GM23248 (cell line): ENCODE results near the gene XRCC6. TPM values are rescaled to one million over a fixed set of nuclear protein-coding genes. Genes with fewer than 3 reads are reported as not detected.
"Not testable (repeated sequence)": the region's sequence is repeated elsewhere in the genome, so short reads cannot be mapped to it uniquely, and the experiment has no call there.

Source experiments
- DNase-seq: peaks from one replicate; pipeline ENCODE4 v3.0.0-alpha.2; 2015
- H2AFZ ChIP-seq: fragments of 200-600 bp; sonication (generic); 2 replicates; pipeline ENCODE4 v1.6.1; 2016; ENCODE audit warnings: antibody characterized with exemption
- H3F3A ChIP-seq: fragments of 200-600 bp; sonication (generic); 2 replicates; pipeline ENCODE4 v1.6.1; 2016; ENCODE audit warnings: mild to moderate bottlenecking, antibody characterized with exemption, mixed run types; ENCODE audit not compliant: insufficient read depth
- H3K27ac ChIP-seq: fragments of 200-600 bp; sonication (generic); 2 replicates; pipeline ENCODE4 v1.5.1; 2016; ENCODE audit warnings: mild to moderate bottlenecking
- H3K27me3 ChIP-seq: fragments of 200-600 bp; sonication (generic); replicated peaks from 2 replicates; pipeline ENCODE4 v1.6.1; 2016; ENCODE audit warnings: mild to moderate bottlenecking; ENCODE audit not compliant: insufficient read depth
- H3K36me3 ChIP-seq: fragments of 200-600 bp; sonication (generic); 2 replicates; pipeline ENCODE4 v1.6.1; 2016; ENCODE audit warnings: low read depth, mild to moderate bottlenecking
- H3K4me1 ChIP-seq: fragments of 200-600 bp; sonication (generic); 2 replicates; pipeline ENCODE4 v1.6.1; 2016; ENCODE audit warnings: mild to moderate bottlenecking; ENCODE audit not compliant: insufficient read depth
- H3K4me2 ChIP-seq: fragments of 200-600 bp; sonication (generic); one replicate; pipeline ENCODE4 v1.6.1; 2016; ENCODE audit warnings: mild to moderate bottlenecking; ENCODE audit not compliant: unreplicated experiment
- H3K4me3 ChIP-seq: fragments of 200-600 bp; sonication (generic); 2 replicates; pipeline ENCODE4 v1.5.1; 2016; ENCODE audit warnings: mild to moderate bottlenecking
- H3K79me2 ChIP-seq: fragments of 200-600 bp; sonication (generic); 2 replicates; pipeline ENCODE4 v1.6.1; 2016; ENCODE audit warnings: mild to moderate bottlenecking; ENCODE audit not compliant: insufficient read depth
- H3K9ac ChIP-seq: fragments of 200-600 bp; sonication (generic); 2 replicates; pipeline ENCODE4 v1.6.1; 2016; ENCODE audit warnings: mild to moderate bottlenecking
- H3K9me2 ChIP-seq: fragments of 200-600 bp; sonication (generic); 2 replicates; pipeline ENCODE4 v1.6.1; 2016; ENCODE audit warnings: mixed run types, mild to moderate bottlenecking, moderate library complexity; ENCODE audit not compliant: insufficient read depth
- H3K9me3 ChIP-seq: fragments of 200-600 bp; sonication (generic); one replicate; pipeline ENCODE4 v1.6.1; 2017; ENCODE audit warnings: low read depth
- H4K20me1 ChIP-seq: fragments of 200-600 bp; sonication (generic); 2 replicates; pipeline ENCODE4 v1.6.0; 2016; ENCODE audit not compliant: insufficient read depth
- EZH2 ChIP-seq: fragments of 200-600 bp; sonication (generic); IDR thresholded peaks from 2 replicates; pipeline ENCODE4 v1.6.1; 2018; ENCODE audit warnings: antibody characterized with exemption, mild to moderate bottlenecking; ENCODE audit not compliant: insufficient read depth, poor library complexity, severe bottlenecking
- EZH2phosphoT487 ChIP-seq: fragments of 200-600 bp; sonication (generic); IDR thresholded peaks from 2 replicates; pipeline ENCODE4 v1.6.1; 2018; ENCODE audit warnings: antibody characterized with exemption, moderate library complexity, mild to moderate bottlenecking, low read depth; ENCODE audit not compliant: insufficient read depth
- WGBS, 2 experiments: methylation state at CpG; one replicate each; pipeline ENCODE4 v1.1.6; 2015 to 2017; ENCODE audit warnings: low lambda C conversion rate in 2 of 2, low coverage in 1 of 2; ENCODE audit errors: missing lambda C conversion rate in 2 of 2; 5-methylcytosine and 5-hydroxymethylcytosine counted together
- in situ Hi-C: fragments of 300-500 bp; cut with MboI; formaldehyde crosslinking; loops from 2 replicates; pipeline ENCODE4 v1.15.0; 2020
- polyA plus RNA-seq: library from polyadenylated mRNA; unstranded; fragments of >200 nt; fragmentation: Nextera tagmentation; extraction: Ambion mirVana; gene quantifications from 2 replicates; pipeline ENCODE4 v1.2.1, GENCODE V29; 2016
- total RNA-seq: library from RNA; depleted of rRNA; stranded (reverse); fragments of >200 nt; shearing (Covaris generic); gene quantifications from 2 replicates; pipeline ENCODE4 v1.2.3, GENCODE V29; 2014

The XRCC6 gene
- total and polyA plus RNA-seq, 2 experiments from 2014 or later: 288 to 319 TPM

- WGBS, 2 experiments: 94 to 97% methylated on average over 7 of the region's 7 CpGs
Observed at GRCh38 chr22:41585898-41586297, 35.2 kb upstream of the XRCC6 start.

DNA sequence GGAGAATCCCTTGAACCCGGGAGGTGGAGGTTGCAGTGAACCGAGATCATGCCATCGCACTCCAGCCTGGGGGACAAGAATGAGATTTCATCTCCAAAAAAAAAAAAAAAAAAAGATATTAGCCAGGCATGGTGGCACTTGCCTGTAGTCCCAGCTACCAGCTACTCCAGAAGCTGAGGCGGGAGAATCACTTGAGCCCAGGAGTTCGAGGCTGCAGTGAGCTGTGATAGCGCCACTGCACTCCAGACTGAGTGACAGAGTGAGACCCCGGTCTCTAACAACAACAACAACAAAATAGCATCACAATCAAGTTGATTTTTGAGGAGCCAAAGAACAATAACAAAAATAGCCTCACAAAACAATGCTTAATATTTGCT is 33.8 kb upstream of the XRCC6 start:
- TF ChIP-seq EZH2phosphoT487 (no peak), EZH2 (no peak)
- Histone ChIP-seq H3K4me2 (no peak overlapping the region), H2AFZ (no peak overlapping the region), H3K27me3 (no peaks in the 10 kb centered on the region), H3K9me2 (no peaks in the 10 kb centered on the region), H3K4me1 (peaks cover 10% of the 10 kb centered on the region; the same call in 1 of the 2 replicates), H3K79me2 (peaks cover 51% of the 10 kb centered on the region), H3K36me3 (peaks cover 5% of the 10 kb centered on the region; the same call in 1 of the 2 replicates), H3K9ac (peak overlapping the region; percentile 94; the same call in 1 of the 2 replicates), H3F3A (no peaks in the 10 kb centered on the region), H3K27ac (no peak overlapping the region), H3K4me3 (no peak overlapping the region), H4K20me1 (no peaks in the 10 kb centered on the region), H3K9me3 (no peaks in the 10 kb centered on the region)
- DNase-seq: no peak
- WGBS, 2 experiments: 94 to 97% methylated on average over 7 of the region's 7 CpGs
- in situ Hi-C loops: no loop called here

More at GRCh38 chr22:41585898-41586297, 35.2 kb upstream of the XRCC6 start:
- H2AFZ ChIP-seq: no peak overlapping the region
- peaks cover 5% of the 10 kb centered on the region; the same call in 1 of the 2 replicates for H3K36me3 ChIP-seq
- no peaks in the 10 kb centered on the region for H3K9me2 ChIP-seq
- no peaks in the 10 kb centered on the region for H3F3A ChIP-seq
- no peaks in the 10 kb centered on the region for H4K20me1 ChIP-seq
- H3K79me2 ChIP-seq: peaks cover 51% of the 10 kb centered on the region
- no peak for DNase-seq
- no peaks in the 10 kb centered on the region for H3K9me3 ChIP-seq
- H3K9ac ChIP-seq: no peak overlapping the region
- TF ChIP-seq EZH2phosphoT487: no peak
- no peak for TF ChIP-seq EZH2
- in situ Hi-C loops: no loop called here
- H3K27ac ChIP-seq: no peak overlapping the region
- H3K4me3 ChIP-seq: no peak overlapping the region
- H3K4me2 ChIP-seq: no peak overlapping the region
- H3K4me1 ChIP-seq: peaks cover 10% of the 10 kb centered on the region; the same call in 1 of the 2 replicates
- H3K27me3 ChIP-seq: no peaks in the 10 kb centered on the region

- Histone ChIP-seq H3K9me3 (no peaks in the 10 kb centered on the region), H3K4me3 (peak within 1 kb of the TSS; percentile 90), H2AFZ (peak within 1 kb of the TSS; percentile 91), H3F3A (no peaks in the 10 kb centered on the region), H3K79me2 (peaks cover 49% of the 10 kb centered on the region), H3K27ac (peak within 1 kb of the TSS; percentile 61), H3K9me2 (no peaks in the 10 kb centered on the region), H3K4me1 (peaks cover 10% of the 10 kb centered on the region; the same call in 1 of the 2 replicates), H3K36me3 (no peaks in the 10 kb centered on the region; the same call in 1 of the 2 replicates), H3K9ac (peak within 1 kb of the TSS; percentile 94), H3K4me2 (peak within 1 kb of the TSS; percentile 87), H4K20me1 (no peaks in the 10 kb centered on the region), H3K27me3 (no peaks in the 10 kb centered on the region)
- in situ Hi-C loops: no loop called here
- TF ChIP-seq EZH2phosphoT487 (no peak), EZH2 (no peak)
- DNase-seq: peak; percentile 100
- WGBS, 2 experiments: 1% methylated on average over 46 to 61 of the region's 61 CpGs
Observed at GRCh38 chr22:41589391-41590241, 31.5 kb upstream of the XRCC6 start, which contains the start of gene PMM1. PMM1 (minus strand) TSS chr22:41589840; CDS start chr22:41589805, 35 bp downstream.

GRCh38 chr22:41593336-41593960 is 27.6 kb upstream of the XRCC6 start:
- H3K9me3 ChIP-seq, H2AFZ ChIP-seq, H3K27ac ChIP-seq, H3K9me2 ChIP-seq, in situ Hi-C loops, DNase-seq, H3K36me3 ChIP-seq, H3K9ac ChIP-seq, H3K27me3 ChIP-seq, H3K4me2 ChIP-seq, H3K4me3 ChIP-seq, H4K20me1 ChIP-seq: not testable (repeated sequence)
- 93 to 95% methylated on average over 25 to 48 of the region's 51 CpGs for WGBS, 2 experiments
- peaks cover 12% of the 10 kb centered on the region for H3F3A ChIP-seq
- peaks cover 13% of the 10 kb centered on the region for H3K4me1 ChIP-seq
- peaks cover 11% of the 10 kb centered on the region for H3K79me2 ChIP-seq
